Measurements from ENCODE around the gene GABRQ.
A peak's percentile ranks its signal among the peaks of the same experiment; 100 is the strongest.

GABRQ gene

DNA sequence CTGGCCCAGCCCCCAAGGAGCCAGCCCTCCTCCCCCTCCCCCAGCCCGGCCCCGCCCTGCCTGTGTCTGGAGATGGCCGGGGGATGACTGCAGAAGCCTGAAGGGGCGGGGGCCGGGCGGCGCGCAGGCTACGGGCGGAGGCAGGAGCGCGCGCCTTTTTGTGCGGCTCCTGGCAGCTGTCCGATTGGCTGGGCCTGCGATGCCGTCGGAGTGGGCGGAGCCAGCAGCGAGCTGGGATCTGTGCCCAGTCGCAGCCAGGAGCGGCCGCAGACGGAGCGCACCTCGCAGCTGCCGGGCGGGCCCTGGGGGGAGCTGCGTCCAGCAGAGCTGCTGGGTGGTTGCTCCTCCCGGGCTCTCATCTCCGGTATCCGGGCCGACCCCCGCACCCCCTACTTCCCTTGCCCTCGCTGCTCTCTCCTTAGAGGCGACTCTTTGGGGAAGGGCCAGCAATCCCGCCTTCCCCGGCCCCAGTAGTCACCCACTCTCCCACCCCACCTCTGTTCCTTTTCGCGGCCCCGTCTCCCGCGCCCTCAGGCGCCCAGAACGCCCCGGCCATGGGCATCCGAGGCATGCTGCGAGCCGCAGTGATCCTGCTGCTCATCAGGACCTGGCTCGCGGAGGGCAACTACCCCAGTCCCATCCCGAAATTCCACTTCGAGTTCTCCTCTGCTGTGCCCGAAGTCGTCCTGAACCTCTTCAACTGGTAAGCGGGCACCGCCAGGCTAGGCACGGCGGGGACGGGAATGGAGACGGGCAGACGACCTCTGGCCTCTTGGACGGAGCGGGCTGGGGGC is at the start of gene GABRQ:
Gene GABRQ, plus strand, starts transcription at position 247 of the 794 bp plus-strand sequence. Its CDS starts 308 bp downstream, at position 555.
- TF ChIP-seq ZNF565 (CRISPR knock-in tag; conservative IDR thresholded peaks at IDR 0.05; ENCODE audit: low read depth) = no peak
- TF ChIP-seq, protein P1, sequence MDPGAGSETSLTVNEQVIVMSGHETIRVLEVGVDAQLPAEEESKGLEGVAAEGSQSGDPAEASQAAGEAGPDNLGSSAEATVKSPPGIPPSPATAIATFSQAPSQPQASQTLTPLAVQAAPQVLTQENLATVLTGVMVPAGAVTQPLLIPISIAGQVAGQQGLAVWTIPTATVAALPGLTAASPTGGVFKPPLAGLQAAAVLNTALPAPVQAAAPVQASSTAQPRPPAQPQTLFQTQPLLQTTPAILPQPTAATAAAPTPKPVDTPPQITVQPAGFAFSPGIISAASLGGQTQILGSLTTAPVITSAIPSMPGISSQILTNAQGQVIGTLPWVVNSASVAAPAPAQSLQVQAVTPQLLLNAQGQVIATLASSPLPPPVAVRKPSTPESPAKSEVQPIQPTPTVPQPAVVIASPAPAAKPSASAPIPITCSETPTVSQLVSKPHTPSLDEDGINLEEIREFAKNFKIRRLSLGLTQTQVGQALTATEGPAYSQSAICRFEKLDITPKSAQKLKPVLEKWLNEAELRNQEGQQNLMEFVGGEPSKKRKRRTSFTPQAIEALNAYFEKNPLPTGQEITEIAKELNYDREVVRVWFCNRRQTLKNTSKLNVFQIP (CRISPR knock-in tag; IDR thresholded peaks at IDR 0.05; ENCODE audit: borderline replicate concordance, low read depth) = no peak
- TF ChIP-seq ARNTL (CRISPR knock-in tag; IDR thresholded peaks at IDR 0.05; ENCODE audit: borderline replicate concordance, low read depth) = no peak
- ATAC-seq = peak; percentile 61

DNA sequence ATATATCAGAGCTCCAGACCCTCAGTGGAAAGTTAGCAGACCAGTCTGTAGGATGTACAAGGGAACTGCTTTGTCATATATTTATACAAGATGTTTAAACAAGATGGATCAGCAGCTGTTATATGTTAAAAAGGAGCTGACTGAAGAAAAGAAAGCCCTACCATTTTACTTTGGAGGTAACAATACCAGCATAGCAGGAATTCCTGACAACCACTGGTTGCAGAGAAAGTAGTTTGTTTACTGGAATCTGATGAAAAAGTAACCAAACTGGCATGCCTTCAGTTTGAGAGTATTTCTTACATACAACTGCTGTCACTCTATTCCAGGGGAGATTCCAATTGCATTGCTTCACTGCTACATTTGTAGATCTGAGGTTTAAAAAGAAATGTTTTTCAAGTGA is 49.5 kb upstream of the GABRQ start:
- TF ChIP-seq ESRRG (CRISPR knock-in tag; IDR thresholded peaks at IDR 0.05) (no peak), PPARA (CRISPR knock-in tag; IDR thresholded peaks at IDR 0.05; ENCODE audit: borderline replicate concordance) (no peak), BACH2 (CRISPR knock-in tag; IDR thresholded peaks at IDR 0.05; ENCODE audit: borderline replicate concordance) (no peak), ZNF565 (CRISPR knock-in tag; conservative IDR thresholded peaks at IDR 0.05; ENCODE audit: low read depth) (no peak), GLIS3 (CRISPR knock-in tag; IDR thresholded peaks at IDR 0.05) (no peak), ZNF8 (CRISPR knock-in tag; IDR thresholded peaks at IDR 0.05) (no peak), RARB (CRISPR knock-in tag; IDR thresholded peaks at IDR 0.05) (no peak), ZC3H10 (CRISPR knock-in tag; IDR thresholded peaks at IDR 0.05) (no peak)
- TF ChIP-seq, protein P2, sequence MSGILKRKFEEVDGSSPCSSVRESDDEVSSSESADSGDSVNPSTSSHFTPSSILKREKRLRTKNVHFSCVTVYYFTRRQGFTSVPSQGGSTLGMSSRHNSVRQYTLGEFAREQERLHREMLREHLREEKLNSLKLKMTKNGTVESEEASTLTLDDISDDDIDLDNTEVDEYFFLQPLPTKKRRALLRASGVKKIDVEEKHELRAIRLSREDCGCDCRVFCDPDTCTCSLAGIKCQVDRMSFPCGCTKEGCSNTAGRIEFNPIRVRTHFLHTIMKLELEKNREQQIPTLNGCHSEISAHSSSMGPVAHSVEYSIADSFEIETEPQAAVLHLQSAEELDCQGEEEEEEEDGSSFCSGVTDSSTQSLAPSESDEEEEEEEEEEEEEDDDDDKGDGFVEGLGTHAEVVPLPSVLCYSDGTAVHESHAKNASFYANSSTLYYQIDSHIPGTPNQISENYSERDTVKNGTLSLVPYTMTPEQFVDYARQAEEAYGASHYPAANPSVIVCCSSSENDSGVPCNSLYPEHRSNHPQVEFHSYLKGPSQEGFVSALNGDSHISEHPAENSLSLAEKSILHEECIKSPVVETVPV (CRISPR knock-in tag; IDR thresholded peaks at IDR 0.05) = no peak
- ATAC-seq = peak; percentile 31; the same call in 2 of the 3 replicates

DNA sequence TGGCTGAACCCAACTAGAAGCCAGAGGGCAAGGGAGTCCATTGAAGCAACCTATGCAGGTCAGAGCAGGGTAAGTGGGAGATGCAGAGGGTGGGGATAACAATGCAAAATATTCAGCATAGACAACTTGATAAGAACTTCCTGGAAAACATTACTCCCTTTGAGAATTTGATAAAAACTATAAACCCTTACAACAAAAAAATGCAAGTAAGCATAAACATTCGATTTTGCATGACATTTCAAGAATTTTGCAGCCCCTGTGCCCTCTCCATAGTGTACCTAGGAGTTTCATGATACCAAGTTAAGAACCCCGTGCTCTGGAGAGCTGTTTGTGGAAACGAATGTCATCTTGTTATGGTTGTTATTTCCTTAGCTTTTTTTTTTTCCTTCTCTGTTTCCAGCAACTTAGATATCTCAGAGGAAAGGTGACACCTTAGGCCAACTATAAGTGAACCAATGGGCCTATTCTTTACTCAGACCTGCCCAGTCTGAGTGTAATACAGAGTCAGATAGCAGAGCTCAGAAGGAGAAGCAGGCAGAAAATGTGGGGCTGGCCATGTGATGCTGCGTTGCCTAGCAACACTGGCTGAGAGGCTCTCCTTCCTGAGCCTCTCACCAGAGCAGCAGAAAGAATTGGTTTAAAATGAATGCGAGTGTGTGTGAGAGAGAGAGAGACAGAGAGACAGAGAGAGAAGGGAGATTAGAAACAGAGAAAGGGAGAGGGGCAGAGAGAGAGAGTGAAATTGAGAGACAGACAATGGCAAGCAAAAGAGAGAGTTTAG is 36.7 kb upstream of the GABRQ start:
- no peak for TF ChIP-seq ZFP30 (CRISPR knock-in tag; IDR thresholded peaks at IDR 0.05)
- TF ChIP-seq PPARA (CRISPR knock-in tag; IDR thresholded peaks at IDR 0.05; ENCODE audit: borderline replicate concordance) = no peak
- TF ChIP-seq RARB (CRISPR knock-in tag; IDR thresholded peaks at IDR 0.05) = no peak
- TF ChIP-seq ZC3H10 (CRISPR knock-in tag; IDR thresholded peaks at IDR 0.05) = no peak
- TF ChIP-seq ISL1 (CRISPR knock-in tag; IDR thresholded peaks at IDR 0.05) = no peak
- TF ChIP-seq ZFP3 (CRISPR knock-in tag; IDR thresholded peaks at IDR 0.05) = no peak
- TF ChIP-seq ZNF8 (CRISPR knock-in tag; IDR thresholded peaks at IDR 0.05) = no peak
- TF ChIP-seq ZNF70 (CRISPR knock-in tag; IDR thresholded peaks at IDR 0.05) = no peak
- no peak for TF ChIP-seq CSDC2 (CRISPR knock-in tag; IDR thresholded peaks at IDR 0.05)
- no peak for TF ChIP-seq GLIS3 (CRISPR knock-in tag; IDR thresholded peaks at IDR 0.05)
- TF ChIP-seq, protein P1 (CRISPR knock-in tag; IDR thresholded peaks at IDR 0.05; ENCODE audit: borderline replicate concordance, low read depth) = no peak
- TF ChIP-seq TCF4 (CRISPR knock-in tag; IDR thresholded peaks at IDR 0.05; ENCODE audit: borderline replicate concordance) = no peak
- TF ChIP-seq BACH2 (CRISPR knock-in tag; IDR thresholded peaks at IDR 0.05; ENCODE audit: borderline replicate concordance) = no peak
- TF ChIP-seq ARNTL (CRISPR knock-in tag; IDR thresholded peaks at IDR 0.05; ENCODE audit: borderline replicate concordance, low read depth) = no peak
- TF ChIP-seq, protein P3, sequence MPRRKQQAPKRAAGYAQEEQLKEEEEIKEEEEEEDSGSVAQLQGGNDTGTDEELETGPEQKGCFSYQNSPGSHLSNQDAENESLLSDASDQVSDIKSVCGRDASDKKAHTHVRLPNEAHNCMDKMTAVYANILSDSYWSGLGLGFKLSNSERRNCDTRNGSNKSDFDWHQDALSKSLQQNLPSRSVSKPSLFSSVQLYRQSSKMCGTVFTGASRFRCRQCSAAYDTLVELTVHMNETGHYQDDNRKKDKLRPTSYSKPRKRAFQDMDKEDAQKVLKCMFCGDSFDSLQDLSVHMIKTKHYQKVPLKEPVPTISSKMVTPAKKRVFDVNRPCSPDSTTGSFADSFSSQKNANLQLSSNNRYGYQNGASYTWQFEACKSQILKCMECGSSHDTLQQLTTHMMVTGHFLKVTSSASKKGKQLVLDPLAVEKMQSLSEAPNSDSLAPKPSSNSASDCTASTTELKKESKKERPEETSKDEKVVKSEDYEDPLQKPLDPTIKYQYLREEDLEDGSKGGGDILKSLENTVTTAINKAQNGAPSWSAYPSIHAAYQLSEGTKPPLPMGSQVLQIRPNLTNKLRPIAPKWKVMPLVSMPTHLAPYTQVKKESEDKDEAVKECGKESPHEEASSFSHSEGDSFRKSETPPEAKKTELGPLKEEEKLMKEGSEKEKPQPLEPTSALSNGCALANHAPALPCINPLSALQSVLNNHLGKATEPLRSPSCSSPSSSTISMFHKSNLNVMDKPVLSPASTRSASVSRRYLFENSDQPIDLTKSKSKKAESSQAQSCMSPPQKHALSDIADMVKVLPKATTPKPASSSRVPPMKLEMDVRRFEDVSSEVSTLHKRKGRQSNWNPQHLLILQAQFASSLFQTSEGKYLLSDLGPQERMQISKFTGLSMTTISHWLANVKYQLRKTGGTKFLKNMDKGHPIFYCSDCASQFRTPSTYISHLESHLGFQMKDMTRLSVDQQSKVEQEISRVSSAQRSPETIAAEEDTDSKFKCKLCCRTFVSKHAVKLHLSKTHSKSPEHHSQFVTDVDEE (CRISPR knock-in tag; IDR thresholded peaks at IDR 0.05) = no peak
- peak; percentile 47; the same call in 2 of the 3 replicates for ATAC-seq
